H1 (cell line): ENCODE results near the gene FAM151A. TPM values are rescaled to one million over a fixed set of nuclear protein-coding genes. Genes with fewer than 3 reads are reported as not detected.

Experiments used
- CTCF ChIA-PET: fragments of 300-600 bp; sonication (Branson Sonifier 250); formaldehyde crosslinking; loops from one replicate; lab custom pipeline; 2021; ENCODE audit not compliant: partially characterized antibody; lab: Charles Lee
- POLR2A ChIA-PET: fragments of 300-600 bp; sonication (Branson Sonifier 250); formaldehyde crosslinking; loops from one replicate; lab custom pipeline; 2021; ENCODE audit warnings: inconsistent platforms; ENCODE audit not compliant: partially characterized antibody; lab: Charles Lee
- DNase-seq, 2 experiments: peaks; one replicate each; pipeline versions ENCODE4 v3.0.0 to v3.0.0-alpha.2; 2010 to 2022; ENCODE audit warnings: low spot score in 2 of 2, low read depth in 1 of 2, mixed read lengths in 1 of 2
- FAIRE-seq: peaks from 2 replicates; lab custom pipeline; 2011; peaks lifted over from hg19 to GRCh38; lab: Jason Lieb, UNC
- H2AFZ ChIP-seq: 2 replicates; pipeline ENCODE4 v1.8.1; 2012; ENCODE audit warnings: low read length, inconsistent platforms
- H2AK5ac ChIP-seq: 2 replicates; pipeline ENCODE4 v1.6.1; 2013; ENCODE audit warnings: low read depth, low read length
- H2BK120ac ChIP-seq: replicated peaks from 2 replicates; pipeline ENCODE3; 2013; ENCODE audit warnings: low read depth, low read length, inconsistent platforms
- H2BK12ac ChIP-seq: 2 replicates; pipeline ENCODE4 v1.6.1; 2013; ENCODE audit warnings: low read depth, low read length
- H2BK15ac ChIP-seq: 2 replicates; pipeline ENCODE4 v1.6.1; 2013; ENCODE audit warnings: low read length
- H2BK20ac ChIP-seq: 2 replicates; pipeline ENCODE4 v1.6.1; 2013; ENCODE audit warnings: low read length
- H2BK5ac ChIP-seq: 2 replicates; pipeline ENCODE4 v1.6.1; 2013; ENCODE audit warnings: low read depth, low read length
- H3K14ac ChIP-seq: 2 replicates; pipeline ENCODE4 v1.6.1; 2013; ENCODE audit warnings: inconsistent platforms; ENCODE audit not compliant: insufficient read length
- H3K18ac ChIP-seq: 2 replicates; pipeline ENCODE4 v1.6.1; 2013; ENCODE audit warnings: low read length; ENCODE audit errors: extremely low read depth
- H3K23ac ChIP-seq: 2 replicates; pipeline ENCODE4 v1.6.1; 2013; ENCODE audit warnings: inconsistent platforms; ENCODE audit not compliant: insufficient read length
- H3K23me2 ChIP-seq: 2 replicates; pipeline ENCODE4 v1.6.1; 2013; ENCODE audit warnings: low read depth, low read length
- H3K27ac ChIP-seq: 2 replicates; pipeline ENCODE4 v1.6.1; 2011; ENCODE audit warnings: low read depth, low read length, inconsistent platforms
- H3K27me3 ChIP-seq, 4 experiments: replicated peaks in 1 of 4; 1 replicate in 1 of 4; 2 replicates in 3 of 4; pipeline versions ENCODE4 v1.6.1 to v1.8.1; 2011 to 2013; ENCODE audit warnings: low read length in 3 of 4, mild to moderate bottlenecking in 3 of 4, inconsistent platforms in 2 of 4, mixed read lengths in 2 of 4, moderate library complexity in 1 of 4; ENCODE audit not compliant: control insufficient read depth in 3 of 4, insufficient read depth in 3 of 4; ENCODE audit errors: extremely low read depth in 1 of 4
- H3K36me3 ChIP-seq, 4 experiments: 2 replicates each; pipeline versions ENCODE4 v1.6.1 to v1.8.1; 2011 to 2013; ENCODE audit warnings: mild to moderate bottlenecking in 4 of 4, low read length in 3 of 4, moderate library complexity in 2 of 4, control low read depth in 1 of 4, inconsistent platforms in 1 of 4; ENCODE audit not compliant: insufficient read depth in 4 of 4, control insufficient read depth in 2 of 4
- H3K4ac ChIP-seq: replicated peaks from 2 replicates; pipeline ENCODE3; 2013; ENCODE audit warnings: low read length, low read depth, mixed read lengths, inconsistent platforms; ENCODE audit not compliant: insufficient read length
- H3K4me1 ChIP-seq, 4 experiments: replicated peaks in 1 of 4; 1 replicate in 1 of 4; 2 replicates in 3 of 4; pipeline versions ENCODE4 v1.6.1 to v1.8.1; 2011 to 2013; ENCODE audit warnings: low read length in 3 of 4, inconsistent platforms in 2 of 4, mixed read lengths in 1 of 4; ENCODE audit not compliant: insufficient read depth in 4 of 4, control insufficient read depth in 3 of 4
- H3K4me2 ChIP-seq, 2 experiments: 2 replicates each; pipeline versions ENCODE4 v1.6.1 to v1.8.1; 2011 to 2013; ENCODE audit warnings: low read depth in 2 of 2, low read length in 2 of 2, control low read depth in 1 of 2, inconsistent platforms in 1 of 2, mild to moderate bottlenecking in 1 of 2; ENCODE audit not compliant: insufficient read depth in 1 of 2
- H3K4me3 ChIP-seq, 4 experiments: fragments of 200-600, 300-600 bp in 1 of 4; sonication (generic), shearing (Covaris generic), sonication (Bioruptor Twin) in 1 of 4; 2 replicates each; pipeline versions ENCODE4 v1.5.1 to v1.8.1; 2011 to 2016; ENCODE audit warnings: low read length in 4 of 4, low read depth in 3 of 4, control low read depth in 2 of 4, inconsistent platforms in 2 of 4, mild to moderate bottlenecking in 2 of 4, mixed read lengths in 1 of 4, moderate library complexity in 1 of 4; ENCODE audit not compliant: insufficient read depth in 2 of 4; ENCODE audit errors: extremely low read depth in 1 of 4
- H3K56ac ChIP-seq: replicated peaks from 2 replicates; pipeline ENCODE3; 2013; ENCODE audit warnings: low read depth, mild to moderate bottlenecking, mixed read lengths, low read length, inconsistent platforms; ENCODE audit not compliant: insufficient read length
- H3K79me1 ChIP-seq: 2 replicates; pipeline ENCODE4 v1.6.1; 2013; ENCODE audit warnings: low read depth, low read length, control low read depth
- H3K79me2 ChIP-seq, 2 experiments: 2 replicates each; pipeline versions ENCODE4 v1.6.1 to v1.8.1; 2012 to 2013; ENCODE audit warnings: low read length in 2 of 2, mild to moderate bottlenecking in 2 of 2, inconsistent platforms in 1 of 2; ENCODE audit not compliant: insufficient read depth in 2 of 2, control insufficient read depth in 1 of 2
- H3K9ac ChIP-seq, 4 experiments: replicated peaks in 1 of 4; 1 replicate in 1 of 4; 2 replicates in 3 of 4; pipeline versions ENCODE4 v1.6.1 to v1.8.1; 2011 to 2013; ENCODE audit warnings: low read depth in 3 of 4, low read length in 3 of 4, control low read depth in 2 of 4, mild to moderate bottlenecking in 2 of 4, moderate library complexity in 2 of 4, inconsistent platforms in 1 of 4; ENCODE audit errors: extremely low read depth in 1 of 4
- H3K9me3 ChIP-seq, 2 experiments: 2 replicates each; pipeline versions ENCODE4 v1.6.1 to v1.8.1; 2012 to 2013; ENCODE audit warnings: mild to moderate bottlenecking in 2 of 2, moderate library complexity in 2 of 2, control low read depth in 1 of 2, inconsistent platforms in 1 of 2, low read depth in 1 of 2, low read length in 1 of 2, mixed read lengths in 1 of 2; ENCODE audit not compliant: insufficient read depth in 2 of 2
- H4K20me1 ChIP-seq, 2 experiments: replicated peaks in 1 of 2; 2 replicates each; pipeline versions ENCODE3 to v1.8.1; 2011 to 2013; ENCODE audit warnings: inconsistent platforms in 2 of 2, low read length in 2 of 2, mild to moderate bottlenecking in 1 of 2; ENCODE audit not compliant: insufficient read depth in 2 of 2, control insufficient read depth in 1 of 2
- H4K5ac ChIP-seq: 2 replicates; pipeline ENCODE4 v1.6.1; 2013; ENCODE audit warnings: low read length, low read depth, mixed read lengths, inconsistent platforms; ENCODE audit not compliant: insufficient read length
- H4K8ac ChIP-seq: 2 replicates; pipeline ENCODE4 v1.8.0; 2013; ENCODE audit warnings: mild to moderate bottlenecking, moderate library complexity, low read length, inconsistent platforms; ENCODE audit not compliant: insufficient read depth; ENCODE audit errors: extremely low read depth
- H4K91ac ChIP-seq: replicated peaks from 2 replicates; pipeline ENCODE3; 2013; ENCODE audit warnings: low read length, mixed read lengths, inconsistent platforms; ENCODE audit not compliant: insufficient read length
- RAD21 ChIP-seq, 2 experiments: IDR thresholded peaks in 1 of 2; conservative IDR thresholded peaks in 1 of 2; 2 replicates each; pipeline ENCODE4 v1.6.1; 2011; ENCODE audit warnings: low read depth in 2 of 2, low read length in 2 of 2, improper control_type of control experiment in 1 of 2, inconsistent platforms in 1 of 2, mild to moderate bottlenecking in 1 of 2, moderate library complexity in 1 of 2
- RNF2 ChIP-seq: fragments of 200-900, 300-1000 bp; sonication (generic); IDR thresholded peaks from 2 replicates; pipeline ENCODE4 v1.7.1; 2016; ENCODE audit warnings: borderline replicate concordance, low read depth, mild to moderate bottlenecking, antibody characterized with exemption, low read length; ENCODE audit not compliant: poor library complexity, severe bottlenecking; ENCODE audit errors: missing control alignments
- WGBS, 2 experiments: shearing (Covaris generic) in 1 of 2; methylation state at CpG; one replicate each; pipeline versions ENCODE4 v1.1.6 to v1.1.7; 2013 to 2015; ENCODE audit warnings: low lambda C conversion rate in 2 of 2, mixed read lengths in 2 of 2, inconsistent platforms in 1 of 2, low coverage in 1 of 2, missing lambda C conversion rate in 1 of 2; ENCODE audit not compliant: insufficient replicate concordance in 2 of 2, insufficient coverage in 1 of 2, insufficient read length in 1 of 2; ENCODE audit errors: extremely low coverage in 1 of 2, missing lambda C conversion rate in 1 of 2; 5-methylcytosine and 5-hydroxymethylcytosine counted together
- polyA plus RNA-seq, 7 experiments: library from polyadenylated mRNA; depleted of rRNA in 3 of 7; stranded (reverse) in 5 of 7; unstranded in 2 of 7; fragments of >200 nt in 5 of 7; fragments of 200-250 nt in 2 of 7; gene quantifications; 1 replicate in 5 of 7; 2 replicates in 1 of 7; 4 replicates in 1 of 7; pipeline versions ENCODE4 v1.2.1 to v1.2.3, GENCODE V29; 2011 to 2013; ENCODE audit warnings: missing spikeins in 2 of 7, mixed read lengths in 2 of 7
- total RNA-seq: library from RNA; stranded (reverse); fragmentation: NEBNext Ultra II Directional; extraction: Animal tissue kit (Norgen Biotek cat#: 25700); gene quantifications from 2 replicates; pipeline ENCODE4 v1.2.1, GENCODE V29; 2021

FAM151A gene
- total and polyA plus RNA-seq, 2 of the 8 experiments (the other 6 are each of a cell fraction or from before 2014, with no cell fraction given): not detected

GRCh38 chr1:54663725-54664124, 40.4 kb upstream of the FAM151A start:
- WGBS, 2 experiments: 95% methylated on average over 4 of the region's 4 CpGs; no CpG with 5 or more reads in 1 of the 2 experiments
- Histone ChIP-seq H3K4me2 (no peak overlapping the region), H3K9ac (no peak overlapping the region), H3K79me1 (no peaks in the 10 kb centered on the region), H4K8ac (no peak overlapping the region), H4K5ac (no peak overlapping the region), H3K23me2 (no peaks in the 10 kb centered on the region), H2BK15ac (no peak overlapping the region), H3K4me3 (no peak overlapping the region), H2BK5ac (no peak overlapping the region), H3K23ac (no peak overlapping the region), H2BK20ac (no peak overlapping the region), H3K4me1 (no peaks in the 10 kb centered on the region), H3K79me2 (no peaks in the 10 kb centered on the region), H4K20me1 (no peaks in the 10 kb centered on the region), H3K27me3 (no peaks in the 10 kb centered on the region), H3K36me3 (no peaks in the 10 kb centered on the region), H3K4ac (no peak overlapping the region), H2BK12ac (no peak overlapping the region), H2AFZ (no peak overlapping the region), H3K9me3 (no peaks in the 10 kb centered on the region), H3K56ac (no peak overlapping the region), H3K14ac (no peak overlapping the region), H2BK120ac (no peak overlapping the region), H4K91ac (no peak overlapping the region), H2AK5ac (no peak overlapping the region), H3K18ac (no peak overlapping the region), H3K27ac (no peak overlapping the region)
- FAIRE-seq: no peak
- POLR2A ChIA-PET: no interaction called here
- CTCF ChIA-PET: interaction anchor here (0.6 to 3.3 kb wide), 8 partner anchors 11 to 193 kb away, joined by 3 to 15 read pairs (median 4); no protein-coding TSS in a partner anchor
- no peak for TF ChIP-seq RNF2
- peak; percentile 37 to 46 for TF ChIP-seq RAD21 (IDR thresholded peaks at IDR 0.05 in 1 of 2, conservative IDR thresholded peaks at IDR 0.05 in 1 of 2; ENCODE audit: low read depth in 2 of 2, low read length in 2 of 2)
- DNase-seq: no peak
